Thoracic aorta (tissue), 2 donors: ENCODE data around the gene TAF1B. TPM values are rescaled to one million over a fixed set of nuclear protein-coding genes. Genes with fewer than 3 reads are reported as not detected.

Experiments
- ATAC-seq: fragments of 150-250 bp; one replicate; pipeline ENCODE4 v1.8.0; 2017; ENCODE audit warnings: low read depth; ENCODE audit not compliant: insufficient number of reproducible peaks, low FRiP score
- DNase-seq: peaks from one replicate; pipeline ENCODE4 v3.0.0-alpha.2; 2020; ENCODE audit warnings: low spot score
- H3K27ac ChIP-seq, 2 donors: fragments of 200-600 bp; sonication (generic); 1 replicate in 1 of 2; 2 replicates in 1 of 2; pipeline ENCODE4 v1.5.1; 2016; ENCODE audit warnings: mild to moderate bottlenecking in 2 of 2, moderate library complexity in 2 of 2
- H3K27me3 ChIP-seq: fragments of 200-600 bp; sonication (generic); replicated peaks from 2 replicates; pipeline ENCODE4 v1.6.0; 2016; ENCODE audit warnings: mild to moderate bottlenecking; ENCODE audit not compliant: insufficient read depth
- H3K36me3 ChIP-seq: fragments of 200-600 bp; sonication (generic); one replicate; pipeline ENCODE4 v1.5.1; 2016
- H3K4me1 ChIP-seq, 2 donors: fragments of 200-600 bp; sonication (generic); 1 replicate in 1 of 2; 2 replicates in 1 of 2; pipeline versions ENCODE4 v1.5.1 to v1.6.0; 2016; ENCODE audit warnings: low read depth in 2 of 2, mild to moderate bottlenecking in 1 of 2; ENCODE audit not compliant: control insufficient read depth in 1 of 2
- H3K4me3 ChIP-seq: fragments of 200-600 bp; sonication (generic); 2 replicates; pipeline ENCODE4 v1.5.1; 2016; ENCODE audit warnings: mild to moderate bottlenecking
- H3K9me3 ChIP-seq: fragments of 200-600 bp; sonication (generic); 2 replicates; pipeline ENCODE4 v1.5.1; 2016
- total RNA-seq, 2 donors: library from RNA; depleted of rRNA; stranded (reverse); fragments of >200 nt; gene quantifications; one replicate each; pipeline versions ENCODE4 v1.1.0 to v1.2.3, GENCODE V29; 2016
- TF ChIP-seq, protein P1 (sequence below): fragments of 200-600 bp; sonication (generic); IDR thresholded peaks from one replicate; pipeline ENCODE4 v1.5.1; 2019; ENCODE audit warnings: antibody characterized with exemption

The TAF1B gene
- total RNA-seq, 2 donors from 2014 or later = 8.3 to 11.2 TPM

DNA sequence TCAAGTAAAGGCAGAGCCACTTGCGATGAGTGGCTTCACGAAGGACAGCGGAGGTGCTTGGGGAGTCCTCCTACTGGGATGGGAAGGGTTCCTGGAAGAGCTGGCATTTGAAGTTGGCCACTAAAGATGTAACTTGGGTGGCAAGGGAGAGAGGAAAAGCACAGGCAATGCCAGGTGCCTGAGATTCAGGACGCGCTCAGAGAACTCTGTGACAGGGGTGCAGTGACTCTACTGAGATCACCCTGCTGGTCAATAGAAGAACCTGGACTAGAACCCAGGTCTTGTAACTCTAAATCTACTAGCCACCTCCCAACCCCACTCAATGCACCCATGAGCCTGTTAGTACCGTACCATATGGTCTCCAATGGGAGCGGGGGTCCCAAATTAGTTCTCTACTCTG lies 102.8 kb downstream of the TAF1B start:
- ATAC-seq (no peak), DNase-seq (no peak)
- H3K27ac ChIP-seq = no peak overlapping the region
- no peaks in the 10 kb centered on the region for H3K36me3 ChIP-seq
- TF ChIP-seq, protein P1, sequence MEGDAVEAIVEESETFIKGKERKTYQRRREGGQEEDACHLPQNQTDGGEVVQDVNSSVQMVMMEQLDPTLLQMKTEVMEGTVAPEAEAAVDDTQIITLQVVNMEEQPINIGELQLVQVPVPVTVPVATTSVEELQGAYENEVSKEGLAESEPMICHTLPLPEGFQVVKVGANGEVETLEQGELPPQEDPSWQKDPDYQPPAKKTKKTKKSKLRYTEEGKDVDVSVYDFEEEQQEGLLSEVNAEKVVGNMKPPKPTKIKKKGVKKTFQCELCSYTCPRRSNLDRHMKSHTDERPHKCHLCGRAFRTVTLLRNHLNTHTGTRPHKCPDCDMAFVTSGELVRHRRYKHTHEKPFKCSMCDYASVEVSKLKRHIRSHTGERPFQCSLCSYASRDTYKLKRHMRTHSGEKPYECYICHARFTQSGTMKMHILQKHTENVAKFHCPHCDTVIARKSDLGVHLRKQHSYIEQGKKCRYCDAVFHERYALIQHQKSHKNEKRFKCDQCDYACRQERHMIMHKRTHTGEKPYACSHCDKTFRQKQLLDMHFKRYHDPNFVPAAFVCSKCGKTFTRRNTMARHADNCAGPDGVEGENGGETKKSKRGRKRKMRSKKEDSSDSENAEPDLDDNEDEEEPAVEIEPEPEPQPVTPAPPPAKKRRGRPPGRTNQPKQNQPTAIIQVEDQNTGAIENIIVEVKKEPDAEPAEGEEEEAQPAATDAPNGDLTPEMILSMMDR = no peak
- no peaks in the 10 kb centered on the region for H3K4me1 ChIP-seq
- H3K4me3 ChIP-seq = no peak overlapping the region
- peaks cover 5% of the 10 kb centered on the region for H3K27me3 ChIP-seq
- H3K9me3 ChIP-seq = no peaks in the 10 kb centered on the region

DNA sequence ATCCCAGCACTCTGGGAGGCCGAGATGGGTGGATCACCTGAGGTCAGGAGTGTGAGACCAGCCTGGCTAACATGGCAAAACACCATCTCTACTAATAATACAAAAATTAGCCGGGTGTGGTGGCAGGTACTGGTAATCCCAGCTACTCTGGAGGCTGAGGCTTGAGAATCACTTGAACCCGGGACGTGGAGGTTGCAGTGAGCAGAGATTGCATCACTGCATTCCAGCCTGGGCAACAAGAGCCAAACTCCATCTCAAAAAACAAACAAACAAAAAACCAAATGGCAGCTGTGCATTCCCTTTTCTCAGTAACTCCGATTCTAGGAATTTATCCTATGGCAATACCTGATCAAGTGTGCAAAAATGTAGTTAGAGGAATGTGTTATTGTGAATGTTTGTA lies 103.5 kb downstream of the TAF1B start:
- TF ChIP-seq, protein P1 = no peak
- H3K9me3 ChIP-seq = no peaks in the 10 kb centered on the region
- ATAC-seq (no peak), DNase-seq (no peak)
- H3K27me3 ChIP-seq = peaks cover 5% of the 10 kb centered on the region
- H3K4me3 ChIP-seq = no peak overlapping the region
- no peaks in the 10 kb centered on the region for H3K36me3 ChIP-seq
- no peak overlapping the region for H3K27ac ChIP-seq
- peaks cover 0 to under 1% of the 10 kb centered on the region in 2 donors for H3K4me1 ChIP-seq

DNA sequence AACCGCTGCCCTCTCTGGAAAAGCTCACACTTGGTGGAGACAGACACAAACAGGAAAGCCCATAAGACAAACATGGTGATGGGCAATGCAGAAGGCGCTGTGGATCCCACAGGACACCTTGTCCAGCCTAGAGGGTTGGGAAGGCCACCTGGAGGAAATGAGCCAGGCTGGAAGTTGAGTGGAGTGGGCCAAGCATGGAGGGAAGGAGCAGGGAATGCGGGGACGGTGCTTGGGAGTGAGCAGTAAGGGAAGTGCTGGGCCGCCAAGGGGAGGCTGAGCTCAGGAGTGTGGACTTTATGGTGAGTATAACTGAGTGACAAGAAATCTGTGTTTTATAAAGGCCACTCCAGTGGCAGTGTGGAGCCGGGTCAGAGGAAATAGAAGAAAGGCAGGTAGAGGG lies 105.4 kb downstream of the TAF1B start:
- no peaks in the 10 kb centered on the region for H3K9me3 ChIP-seq
- no peak for ATAC-seq
- peaks cover 4 to 8% of the 10 kb centered on the region in 2 donors for H3K4me1 ChIP-seq
- H3K27me3 ChIP-seq = peaks cover 5% of the 10 kb centered on the region
- TF ChIP-seq, protein P1 = no peak
- H3K36me3 ChIP-seq = no peaks in the 10 kb centered on the region
- H3K27ac ChIP-seq = no peak overlapping the region
- no peak overlapping the region for H3K4me3 ChIP-seq
- no peak for DNase-seq

DNA sequence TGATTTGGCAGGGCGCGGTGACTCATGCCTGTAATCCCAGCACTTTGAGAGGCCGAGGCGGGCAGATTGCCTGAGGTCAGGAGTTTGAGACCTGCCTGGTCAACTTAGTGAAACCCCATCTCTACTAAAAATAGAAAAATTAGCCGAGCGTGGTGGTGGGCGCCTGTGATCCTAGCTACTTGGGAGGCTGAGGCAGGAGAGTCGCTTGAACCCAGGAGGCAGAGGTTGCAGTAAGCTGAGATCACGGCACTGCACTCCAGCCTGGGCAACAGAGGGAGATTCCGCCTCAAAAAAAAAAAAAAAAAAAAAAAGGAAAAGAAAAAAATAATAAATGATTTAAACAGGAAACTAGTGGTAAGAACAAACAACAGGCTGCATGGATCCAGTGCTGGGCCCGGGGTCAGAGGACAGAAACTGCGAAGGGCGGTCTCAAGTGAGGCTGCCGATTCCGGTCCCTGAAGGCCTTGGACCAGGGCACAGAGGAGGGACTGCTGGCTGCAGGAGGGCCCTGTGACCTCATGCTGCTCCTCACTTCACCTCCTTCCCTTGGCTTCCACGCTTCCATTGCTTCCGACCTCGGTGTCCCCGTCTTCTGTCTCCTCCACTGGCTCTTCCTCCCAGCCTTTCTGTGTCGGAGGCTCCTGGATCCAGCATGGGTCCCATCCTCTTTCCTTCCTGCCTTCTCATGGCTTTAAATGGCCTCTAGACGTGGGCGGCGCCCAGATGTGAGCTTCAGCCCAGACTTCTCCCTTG lies 106.1 kb downstream of the TAF1B start:
- Histone ChIP-seq H3K9me3 (no peaks in the 10 kb centered on the region), H3K27ac (no peak overlapping the region), H3K4me1 (peaks cover 4 to 8% of the 10 kb centered on the region in 2 donors), H3K27me3 (peaks cover 5% of the 10 kb centered on the region), H3K36me3 (no peaks in the 10 kb centered on the region), H3K4me3 (no peak overlapping the region)
- TF ChIP-seq, protein P1 = no peak
- DNase-seq (no peak), ATAC-seq (no peak)

DNA sequence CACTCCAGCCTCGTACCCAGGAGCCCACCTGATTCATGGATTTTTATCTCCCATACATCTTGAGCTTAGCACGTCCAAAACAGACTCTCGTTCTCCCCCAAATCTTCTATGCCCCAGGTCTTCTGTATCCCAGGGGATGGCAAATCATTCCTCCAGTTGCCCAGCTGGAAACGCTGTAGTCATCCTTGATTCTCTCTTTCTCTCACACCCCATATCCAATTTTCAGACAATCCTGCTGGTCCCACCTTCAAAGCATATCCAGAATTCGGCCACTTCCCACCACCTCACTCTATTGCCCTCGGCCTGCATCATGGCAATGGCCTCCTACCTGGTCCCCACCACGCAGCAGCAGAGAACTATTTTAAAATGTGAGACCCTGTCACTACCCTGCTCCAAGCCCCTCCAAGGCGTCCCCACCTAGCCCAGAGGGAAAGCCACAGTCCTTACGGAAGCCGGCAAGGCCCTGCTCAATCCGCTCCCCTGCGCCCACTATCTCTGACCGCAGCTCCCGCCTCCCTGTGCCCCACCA lies 106.8 kb downstream of the TAF1B start:
- peaks cover 5% of the 10 kb centered on the region for H3K27me3 ChIP-seq
- TF ChIP-seq, protein P1 = no peak
- H3K27ac ChIP-seq = no peak overlapping the region
- H3K4me1 ChIP-seq = peaks cover 4 to 8% of the 10 kb centered on the region in 2 donors
- no peaks in the 10 kb centered on the region for H3K36me3 ChIP-seq
- DNase-seq = no peak
- H3K9me3 ChIP-seq = no peaks in the 10 kb centered on the region
- no peak for ATAC-seq
- H3K4me3 ChIP-seq = no peak overlapping the region
